ENCODE data around the gene SNRPD1. TPM values are rescaled to one million over a fixed set of nuclear protein-coding genes. Genes with fewer than 3 reads are reported as not detected.

The SNRPD1 gene
- total and polyA plus RNA-seq, 2 of the 8 experiments (the other 6 are each of a cell fraction or from before 2014, with no cell fraction given): 59.6 to 180 TPM

DNA sequence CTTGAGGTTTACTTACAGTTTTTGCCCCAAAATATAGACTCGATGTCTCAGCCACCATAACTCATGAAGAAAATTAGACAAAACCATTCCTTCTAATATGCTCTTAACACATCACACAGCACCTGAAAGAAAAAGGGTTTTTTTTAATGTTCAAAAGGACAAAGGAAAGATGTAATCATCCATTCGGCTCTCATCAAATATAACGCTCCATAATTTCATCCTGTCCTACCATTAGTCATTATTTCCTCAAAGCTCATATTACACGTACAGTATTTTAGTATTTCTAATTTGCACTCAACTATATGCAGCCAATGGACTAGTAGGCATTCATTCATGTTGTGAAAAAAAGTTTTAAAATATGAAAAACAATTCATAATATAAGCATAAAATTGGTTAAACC lies 36.5 kb upstream of the SNRPD1 start:
- no peak overlapping the region for H2BK15ac ChIP-seq (ENCODE audit: low read length)
- no peak overlapping the region for H2BK12ac ChIP-seq (ENCODE audit: low read depth, low read length)
- no peaks in the 10 kb centered on the region for H3K23me2 ChIP-seq (ENCODE audit: low read depth, low read length)
- POLR2A ChIA-PET (ENCODE audit: partially characterized antibody): no interaction called here
- no peak overlapping the region for H3K9ac ChIP-seq (replicated peaks in 1 of 4; ENCODE audit: extremely low read depth in 1 of 4, low read depth in 3 of 4, low read length in 3 of 4)
- peaks cover 0 to 14% of the 10 kb centered on the region in 2 experiments; a peak in 2 of 4 replicates for H3K79me2 ChIP-seq (ENCODE audit: control insufficient read depth in 1 of 2, insufficient read depth in 2 of 2, low read length in 2 of 2)
- H4K5ac ChIP-seq (ENCODE audit: insufficient read length, low read depth, low read length): no peak overlapping the region
- CTCF ChIA-PET (ENCODE audit: partially characterized antibody): interaction anchor here (1.0 kb wide), 1 partner anchor 25 kb away, joined by 3 read pairs; the partner anchor contains the start of gene ESCO1
- H2BK20ac ChIP-seq (ENCODE audit: low read length): no peak overlapping the region
- no peak overlapping the region for H3K18ac ChIP-seq (ENCODE audit: extremely low read depth, low read length)
- H3K23ac ChIP-seq (ENCODE audit: insufficient read length): no peak overlapping the region
- H4K91ac ChIP-seq (replicated peaks; ENCODE audit: insufficient read length, low read length): no peak overlapping the region
- H2BK5ac ChIP-seq (ENCODE audit: low read depth, low read length): no peak overlapping the region
- no peak overlapping the region for H2AFZ ChIP-seq (ENCODE audit: low read length)
- no peak overlapping the region for H3K4me2 ChIP-seq (ENCODE audit: insufficient read depth in 1 of 2, low read depth in 2 of 2, low read length in 2 of 2)
- H3K56ac ChIP-seq (replicated peaks; ENCODE audit: insufficient read length, low read depth, low read length): no peak overlapping the region
- no peaks in the 10 kb centered on the region for H3K79me1 ChIP-seq (ENCODE audit: low read depth, low read length)
- H4K8ac ChIP-seq (ENCODE audit: extremely low read depth, insufficient read depth, low read length): no peak overlapping the region
- no peak for DNase-seq (ENCODE audit: low read depth in 1 of 2, low spot score in 2 of 2)
- no peak overlapping the region for H3K4ac ChIP-seq (replicated peaks; ENCODE audit: insufficient read length, low read depth, low read length)
- no peak for FAIRE-seq
- no peaks in the 10 kb centered on the region for H3K27me3 ChIP-seq (replicated peaks in 1 of 4; ENCODE audit: control insufficient read depth in 3 of 4, extremely low read depth in 1 of 4, insufficient read depth in 3 of 4, low read length in 3 of 4)
- peaks cover 0 to 1% of the 10 kb centered on the region in 2 experiments for H4K20me1 ChIP-seq (replicated peaks in 1 of 2; ENCODE audit: control insufficient read depth in 1 of 2, insufficient read depth in 2 of 2, low read length in 2 of 2)
- no peak overlapping the region for H3K14ac ChIP-seq (ENCODE audit: insufficient read length)
- no peak overlapping the region for H3K4me3 ChIP-seq (ENCODE audit: extremely low read depth in 1 of 4, insufficient read depth in 2 of 4, low read depth in 3 of 4, low read length in 4 of 4)
- no peaks in the 10 kb centered on the region for H3K9me3 ChIP-seq (ENCODE audit: insufficient read depth in 2 of 2, low read depth in 1 of 2, low read length in 1 of 2)
- 94% methylated on average over 4 of the region's 4 CpGs; no CpG with 5 or more reads in 1 of the 2 experiments for WGBS, 2 experiments (ENCODE audit: extremely low coverage in 1 of 2, insufficient coverage in 1 of 2, insufficient read length in 1 of 2, insufficient replicate concordance in 2 of 2, low coverage in 1 of 2, low lambda C conversion rate in 2 of 2, missing lambda C conversion rate in 1 of 2)
- no peak for TF ChIP-seq HDAC2 (IDR thresholded peaks at IDR 0.05; ENCODE audit: borderline replicate concordance in 1 of 2, low read depth in 2 of 2, low read length in 2 of 2)
- no peak for TF ChIP-seq ZNF274 (IDR thresholded peaks at IDR 0.05; ENCODE audit: borderline replicate concordance, extremely low read depth, low read length)
- TF ChIP-seq CHD2 (IDR thresholded peaks at IDR 0.05; ENCODE audit: low read length): no peak
- no peak for TF ChIP-seq RNF2 (IDR thresholded peaks at IDR 0.05; ENCODE audit: borderline replicate concordance, low read depth, low read length, missing control alignments, poor library complexity, severe bottlenecking)
- TF ChIP-seq RXRA (IDR thresholded peaks at IDR 0.05; ENCODE audit: insufficient read depth, low read depth, low read length): no peak
- TF ChIP-seq EZH2 (IDR thresholded peaks at IDR 0.05; ENCODE audit: low read depth, low read length, severe bottlenecking): no peak
- no peak for TF ChIP-seq TBP (IDR thresholded peaks at IDR 0.05; ENCODE audit: low read depth, low read length)
- TF ChIP-seq, protein P1, sequence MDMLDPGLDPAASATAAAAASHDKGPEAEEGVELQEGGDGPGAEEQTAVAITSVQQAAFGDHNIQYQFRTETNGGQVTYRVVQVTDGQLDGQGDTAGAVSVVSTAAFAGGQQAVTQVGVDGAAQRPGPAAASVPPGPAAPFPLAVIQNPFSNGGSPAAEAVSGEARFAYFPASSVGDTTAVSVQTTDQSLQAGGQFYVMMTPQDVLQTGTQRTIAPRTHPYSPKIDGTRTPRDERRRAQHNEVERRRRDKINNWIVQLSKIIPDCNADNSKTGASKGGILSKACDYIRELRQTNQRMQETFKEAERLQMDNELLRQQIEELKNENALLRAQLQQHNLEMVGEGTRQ (IDR thresholded peaks at IDR 0.05; ENCODE audit: low read length): no peak
- no peak for TF ChIP-seq FOSL1 (IDR thresholded peaks at IDR 0.05; ENCODE audit: insufficient read depth, low read depth, low read length)
- H2AK5ac ChIP-seq (ENCODE audit: low read depth, low read length): no peak overlapping the region
- H3K36me3 ChIP-seq (ENCODE audit: control insufficient read depth in 2 of 4, insufficient read depth in 4 of 4, low read length in 3 of 4): peaks cover 5 to 49% (median 27%) of the 10 kb centered on the region in 4 experiments; a peak in 6 of 8 replicates
- H2BK120ac ChIP-seq (replicated peaks; ENCODE audit: low read depth, low read length): no peak overlapping the region
- no peak overlapping the region for H3K27ac ChIP-seq (ENCODE audit: low read depth, low read length)
- H3K4me1 ChIP-seq (replicated peaks in 1 of 4; ENCODE audit: control insufficient read depth in 3 of 4, insufficient read depth in 4 of 4, low read length in 3 of 4): no peaks in the 10 kb centered on the region

All from H1 (cell line).